GM10266 (cell line): ENCODE results near the gene GNAS.
A peak's percentile ranks its signal among the peaks of the same experiment; 100 is the strongest.

Experiments
- DNase-seq: peaks from one replicate; pipeline ENCODE4 v3.0.0; 2012; ENCODE audit errors: extremely low spot score
- TF ChIP-seq, protein P1 (sequence below): IDR thresholded peaks from 2 replicates; pipeline ENCODE4 v1.5.1; 2012; ENCODE audit warnings: mild to moderate bottlenecking, low read depth; ENCODE audit not compliant: control insufficient read depth, insufficient read depth; ENCODE audit errors: missing control alignments

GNAS gene

DNA sequence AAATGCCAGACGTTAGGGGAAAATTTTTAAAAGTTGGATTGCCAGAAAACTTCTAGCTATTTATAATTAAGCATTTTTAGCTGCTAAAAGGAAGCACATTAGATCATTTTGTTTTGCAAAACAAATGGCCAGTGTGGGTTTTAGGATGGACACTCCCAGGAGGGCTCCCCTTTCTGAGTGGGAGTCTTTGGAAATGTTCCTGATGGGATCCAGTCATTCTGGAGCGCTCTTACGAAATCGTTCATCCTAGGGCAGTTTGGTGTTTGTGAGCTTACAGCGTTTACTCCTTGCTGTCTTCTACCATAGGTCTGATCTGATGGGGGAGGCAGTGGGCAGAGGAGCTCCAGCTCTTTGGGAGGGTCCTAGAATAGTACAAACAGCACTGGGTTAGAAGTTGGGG, 14.7 kb downstream of the GNAS start:
- DNase-seq: no peak
- TF ChIP-seq, protein P1, sequence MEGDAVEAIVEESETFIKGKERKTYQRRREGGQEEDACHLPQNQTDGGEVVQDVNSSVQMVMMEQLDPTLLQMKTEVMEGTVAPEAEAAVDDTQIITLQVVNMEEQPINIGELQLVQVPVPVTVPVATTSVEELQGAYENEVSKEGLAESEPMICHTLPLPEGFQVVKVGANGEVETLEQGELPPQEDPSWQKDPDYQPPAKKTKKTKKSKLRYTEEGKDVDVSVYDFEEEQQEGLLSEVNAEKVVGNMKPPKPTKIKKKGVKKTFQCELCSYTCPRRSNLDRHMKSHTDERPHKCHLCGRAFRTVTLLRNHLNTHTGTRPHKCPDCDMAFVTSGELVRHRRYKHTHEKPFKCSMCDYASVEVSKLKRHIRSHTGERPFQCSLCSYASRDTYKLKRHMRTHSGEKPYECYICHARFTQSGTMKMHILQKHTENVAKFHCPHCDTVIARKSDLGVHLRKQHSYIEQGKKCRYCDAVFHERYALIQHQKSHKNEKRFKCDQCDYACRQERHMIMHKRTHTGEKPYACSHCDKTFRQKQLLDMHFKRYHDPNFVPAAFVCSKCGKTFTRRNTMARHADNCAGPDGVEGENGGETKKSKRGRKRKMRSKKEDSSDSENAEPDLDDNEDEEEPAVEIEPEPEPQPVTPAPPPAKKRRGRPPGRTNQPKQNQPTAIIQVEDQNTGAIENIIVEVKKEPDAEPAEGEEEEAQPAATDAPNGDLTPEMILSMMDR: no peak

DNA sequence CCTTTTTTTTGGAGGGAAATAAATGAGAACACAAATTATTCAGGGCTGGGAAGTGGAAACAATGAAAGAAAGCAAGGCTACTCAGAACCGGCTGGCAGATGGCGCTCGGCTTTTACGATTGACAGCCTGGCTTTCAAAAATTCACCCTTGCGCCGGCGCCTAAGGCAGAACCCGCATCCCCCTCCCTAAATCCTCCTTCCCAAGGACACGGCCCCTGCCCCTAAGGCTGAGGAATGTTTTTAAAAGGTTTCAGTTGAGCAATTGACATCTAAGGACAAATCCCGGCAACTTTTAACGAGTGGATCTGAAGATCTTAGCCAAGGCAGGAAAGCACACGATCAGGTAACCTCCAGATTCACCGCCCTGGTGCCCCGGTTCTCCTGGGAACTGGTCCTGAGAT, 16.3 kb downstream of the GNAS start:
- DNase-seq: no peak
- TF ChIP-seq, protein P1: peak; percentile 53

DNA sequence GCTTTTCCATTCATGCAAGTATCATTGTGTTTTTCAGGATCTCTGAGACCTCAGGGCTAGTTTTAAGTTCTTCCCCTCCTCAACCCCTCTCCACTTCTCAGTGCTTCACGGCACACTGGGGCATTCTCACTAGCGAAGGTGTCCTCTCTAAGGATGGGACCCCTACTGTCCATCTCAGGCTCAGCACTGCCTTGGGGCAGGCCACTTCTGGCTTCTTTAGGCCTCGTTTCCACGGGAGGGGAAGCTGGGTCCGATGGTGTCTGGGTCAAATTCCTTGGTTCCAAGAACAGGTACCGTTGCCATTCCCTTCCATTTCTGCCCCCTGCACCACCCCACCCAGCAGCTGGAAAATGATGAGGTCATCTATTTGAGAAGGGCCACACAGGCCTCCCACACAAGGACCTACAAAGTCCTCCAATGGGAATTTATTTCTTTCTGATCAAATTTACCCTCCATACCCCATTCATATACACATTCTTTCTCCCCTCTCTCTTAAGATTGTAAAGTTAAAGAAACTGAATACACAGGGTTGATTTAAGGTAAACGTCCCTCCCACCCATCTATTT, 17.2 kb downstream of the GNAS start:
- TF ChIP-seq, protein P1: no peak
- DNase-seq: no peak

DNA sequence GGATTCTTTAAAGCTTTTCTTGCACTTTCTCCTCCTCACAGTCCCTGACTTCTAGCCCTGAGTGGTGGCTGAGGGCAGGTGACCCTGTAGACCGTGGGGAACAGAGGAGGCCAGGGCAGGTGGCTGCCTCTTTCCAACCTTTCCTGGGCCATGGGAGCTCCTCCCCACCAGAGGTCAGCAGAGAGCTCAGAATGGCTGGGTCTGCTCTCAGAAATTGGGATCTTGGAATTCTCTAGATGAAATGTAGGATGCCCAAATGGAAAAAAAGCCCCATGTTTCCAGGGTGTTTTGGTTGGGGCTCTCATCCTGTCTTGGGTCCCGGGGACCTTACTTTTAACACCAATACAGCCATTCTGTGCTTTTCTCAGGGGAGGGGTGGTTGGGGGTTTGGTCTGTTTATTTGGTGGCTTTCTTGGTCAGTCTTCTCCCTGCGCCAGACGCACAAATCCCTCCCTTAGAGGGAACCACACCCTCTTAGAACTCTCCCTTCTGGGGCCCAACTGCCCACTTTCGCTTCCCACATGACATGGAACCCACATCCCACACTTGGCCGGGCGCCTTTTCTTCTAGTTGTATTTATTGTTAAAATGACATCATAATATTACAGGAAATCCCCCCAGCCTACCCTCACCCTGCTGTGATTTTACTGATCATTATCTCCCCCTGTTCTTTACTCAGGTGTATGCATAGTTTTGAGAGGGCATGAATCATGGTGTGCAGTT, 17.9 kb downstream of the GNAS start:
- TF ChIP-seq, protein P1: peak; percentile 77
- no peak for DNase-seq

DNA sequence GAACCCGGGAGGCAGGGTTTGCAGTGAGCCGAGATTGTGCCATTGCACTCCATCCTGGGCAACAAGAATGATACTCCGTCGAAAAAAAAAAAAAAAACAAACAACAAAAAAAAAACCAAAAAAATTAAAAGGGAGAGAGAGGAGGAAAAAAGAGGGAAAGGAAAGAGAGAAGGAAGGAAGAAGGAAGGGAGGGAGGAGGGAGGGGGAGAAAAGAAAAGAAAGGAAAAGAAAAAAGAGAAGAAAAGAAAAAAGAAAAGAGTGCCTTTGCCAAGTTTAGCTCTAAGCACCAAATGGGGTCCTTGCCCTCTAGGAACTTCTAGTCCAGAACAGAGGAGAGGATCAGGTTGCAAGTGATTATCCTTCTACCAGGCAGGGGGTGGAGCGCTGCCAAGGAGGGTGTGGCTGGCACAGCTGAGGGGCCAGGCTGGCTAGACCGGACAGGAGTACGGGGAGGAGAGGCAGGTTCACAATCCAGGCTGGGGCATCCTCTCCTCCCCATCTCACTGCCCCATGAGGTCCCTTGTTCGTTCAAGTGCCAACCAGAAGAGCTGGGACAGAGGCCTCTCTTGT, 19.1 kb downstream of the GNAS start:
- TF ChIP-seq, protein P1: no peak
- no peak for DNase-seq

DNA sequence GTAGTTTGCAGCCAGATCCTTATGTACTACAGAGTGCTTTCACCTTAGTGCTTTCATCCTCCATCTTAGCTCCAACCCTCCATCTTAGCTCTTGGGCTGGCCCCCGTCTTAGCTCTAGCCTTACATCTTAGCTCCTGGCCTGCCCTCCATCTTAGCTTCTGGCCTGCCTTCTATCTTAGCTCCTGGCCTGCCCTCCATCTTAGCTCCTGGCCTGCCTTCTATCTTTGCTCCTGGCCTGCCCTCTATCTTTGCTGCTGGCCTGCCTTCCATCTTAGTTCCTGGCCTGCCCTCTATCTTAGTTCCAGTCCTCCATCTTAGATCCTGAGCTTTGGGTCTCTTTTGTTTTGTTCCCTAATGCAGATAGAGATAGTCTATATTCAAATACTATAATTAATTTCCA, 22.0 kb downstream of the GNAS start:
- DNase-seq: no peak
- TF ChIP-seq, protein P1: no peak

DNA sequence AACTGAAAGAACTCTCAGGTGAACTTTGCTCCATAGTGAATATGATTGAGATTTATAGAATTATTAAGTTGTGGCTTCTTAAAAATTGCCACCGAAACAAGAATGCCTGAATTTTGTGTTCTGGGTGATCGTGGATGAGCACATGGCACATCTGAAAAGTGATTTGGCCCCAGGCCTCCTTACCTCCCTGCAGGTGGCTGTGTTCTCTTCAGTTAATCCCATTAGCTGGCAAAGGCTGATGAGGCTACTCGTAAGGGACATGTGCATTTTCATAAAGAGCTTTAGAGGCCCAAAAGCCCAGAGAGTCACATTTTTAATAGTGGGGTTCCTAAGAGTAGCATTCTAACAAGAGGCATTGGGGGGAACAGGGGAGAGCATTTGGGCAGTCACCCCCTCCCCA, 22.6 kb downstream of the GNAS start:
- no peak for DNase-seq
- TF ChIP-seq, protein P1: no peak
